IMR-90 (cell line): ENCODE data around the gene DENND1B. TPM values are rescaled to one million over a fixed set of nuclear protein-coding genes. Genes with fewer than 3 reads are reported as not detected.

ENCODE experiments used
- ATAC-seq: fragments of 200-7000 bp; cut with Tn5 transposase; 2 replicates; pipeline ENCODE4 v1.9.1; 2020; ENCODE audit warnings: low read depth, mild to moderate bottlenecking, moderate library complexity
- BruUV-seq: library from RNA; stranded (reverse); fragments of 400-500 nt; replicated peaks from 2 replicates; lab custom pipeline; 2021; lab: Mats Ljungman, UMichigan
- CTCF ChIA-PET: fragments of 300-600 bp; formaldehyde crosslinking; extraction: SDS; loops from one replicate; lab custom pipeline; 2021; ENCODE audit warnings: antibody characterized with exemption; lab: Yijun Ruan, JAX
- POLR2A ChIA-PET: fragments of 300-600 bp; sonication (Branson Sonifier 250); formaldehyde crosslinking; loops from one replicate; lab custom pipeline; 2022; ENCODE audit warnings: antibody characterized with exemption; ENCODE audit not compliant: unreplicated experiment; lab: Charles Lee
- DNase-seq: peaks from one replicate; pipeline ENCODE4 v3.0.0; 2013
- H2AFZ ChIP-seq: replicated peaks from 2 replicates; pipeline ENCODE3; 2013; ENCODE audit warnings: low read length, mild to moderate bottlenecking; ENCODE audit not compliant: poor library complexity
- H2AK5ac ChIP-seq: 2 replicates; pipeline ENCODE4 v1.6.1; 2013; ENCODE audit warnings: low read depth, low read length, inconsistent platforms
- H2AK9ac ChIP-seq: replicated peaks from 2 replicates; pipeline ENCODE3; 2013; ENCODE audit warnings: mild to moderate bottlenecking, low read depth, low read length, moderate library complexity; ENCODE audit not compliant: poor library complexity
- H2BK120ac ChIP-seq: 2 replicates; pipeline ENCODE4 v1.6.1; 2013; ENCODE audit warnings: low read depth, low read length, inconsistent platforms
- H2BK15ac ChIP-seq: 3 replicates; pipeline ENCODE4 v1.6.1; 2013; ENCODE audit warnings: low read depth, low read length, inconsistent platforms
- H2BK20ac ChIP-seq: 2 replicates; pipeline ENCODE4 v1.6.1; 2013; ENCODE audit warnings: low read depth, mild to moderate bottlenecking, inconsistent platforms, low read length, moderate library complexity
- H2BK5ac ChIP-seq: 2 replicates; pipeline ENCODE4 v1.6.1; 2013; ENCODE audit warnings: mild to moderate bottlenecking, low read depth, low read length, inconsistent platforms; ENCODE audit not compliant: poor library complexity, severe bottlenecking
- H3K14ac ChIP-seq: replicated peaks from 2 replicates; pipeline ENCODE4 v1.6.1; 2013; ENCODE audit warnings: low read depth, low read length, inconsistent platforms
- H3K18ac ChIP-seq: 2 replicates; pipeline ENCODE4 v1.6.1; 2013; ENCODE audit warnings: low read depth, low read length, control low read depth
- H3K23ac ChIP-seq: 2 replicates; pipeline ENCODE4 v1.6.1; 2013; ENCODE audit warnings: low read depth, low read length, inconsistent platforms
- H3K27ac ChIP-seq: 2 replicates; pipeline ENCODE4 v1.5.1; 2013; ENCODE audit warnings: mild to moderate bottlenecking, control low read depth, low read length; ENCODE audit not compliant: insufficient read depth
- H3K27me3 ChIP-seq: 2 replicates; pipeline ENCODE4 v1.6.1; 2013; ENCODE audit warnings: low read length; ENCODE audit not compliant: control insufficient read depth, insufficient read depth
- H3K36me3 ChIP-seq: 2 replicates; pipeline ENCODE4 v1.6.1; 2013; ENCODE audit warnings: low read length, mixed read lengths; ENCODE audit not compliant: control insufficient read depth, insufficient read depth
- H3K4ac ChIP-seq: 2 replicates; pipeline ENCODE4 v1.6.1; 2013; ENCODE audit warnings: low read depth, low read length, inconsistent platforms
- H3K4me1 ChIP-seq: 2 replicates; pipeline ENCODE4 v1.6.1; 2013; ENCODE audit warnings: low read length, mixed read lengths; ENCODE audit not compliant: control insufficient read depth, insufficient read depth
- H3K4me2 ChIP-seq: 2 replicates; pipeline ENCODE4 v1.6.1; 2013; ENCODE audit warnings: low read depth, mild to moderate bottlenecking, control low read depth, low read length, moderate library complexity
- H3K4me3 ChIP-seq: 2 replicates; pipeline ENCODE4 v1.5.1; 2013; ENCODE audit warnings: low read depth, mild to moderate bottlenecking, control low read depth, low read length, moderate library complexity; ENCODE audit not compliant: insufficient read depth
- H3K56ac ChIP-seq: 2 replicates; pipeline ENCODE4 v1.6.1; 2013; ENCODE audit warnings: low read length, inconsistent platforms; ENCODE audit not compliant: insufficient read depth; ENCODE audit errors: extremely low read depth
- H3K79me1 ChIP-seq, 2 experiments: 2 replicates each; pipeline ENCODE4 v1.6.1; 2013; ENCODE audit warnings: low read length in 2 of 2, inconsistent platforms in 1 of 2, low read depth in 1 of 2
- H3K9ac ChIP-seq: 2 replicates; pipeline ENCODE4 v1.6.1; 2013; ENCODE audit warnings: low read depth, low read length, control low read depth
- H3K9me1 ChIP-seq: 2 replicates; pipeline ENCODE4 v1.6.1; 2013; ENCODE audit warnings: low read length, inconsistent platforms; ENCODE audit not compliant: insufficient read depth
- H3K9me3 ChIP-seq: 2 replicates; pipeline ENCODE4 v1.6.1; 2013; ENCODE audit warnings: low read length; ENCODE audit not compliant: control insufficient read depth, insufficient read depth
- H4K20me1 ChIP-seq: 2 replicates; pipeline ENCODE4 v1.6.1; 2013; ENCODE audit warnings: low read length, inconsistent platforms; ENCODE audit not compliant: insufficient read depth
- H4K5ac ChIP-seq: 2 replicates; pipeline ENCODE4 v1.6.1; 2013; ENCODE audit warnings: mild to moderate bottlenecking, low read depth, low read length, control low read depth
- H4K8ac ChIP-seq, 2 experiments: 2 replicates each; pipeline ENCODE4 v1.6.1; 2013; ENCODE audit warnings: low read depth in 2 of 2, low read length in 2 of 2, control low read depth in 1 of 2, inconsistent platforms in 1 of 2
- H4K91ac ChIP-seq: 2 replicates; pipeline ENCODE4 v1.6.1; 2013; ENCODE audit warnings: low read depth, low read length, inconsistent platforms; ENCODE audit not compliant: insufficient read depth
- BHLHE40 ChIP-seq: fragments of 150-350 bp; IDR thresholded peaks from 2 replicates; pipeline ENCODE4 v1.6.1; 2016; ENCODE audit warnings: mild to moderate bottlenecking, low read depth, low read length
- CEBPB ChIP-seq: IDR thresholded peaks from 2 replicates; pipeline ENCODE4 v1.6.1; 2012; ENCODE audit warnings: low read depth, low read length, improper control_type of control experiment
- CHD1 ChIP-seq: IDR thresholded peaks from 2 replicates; pipeline ENCODE4 v1.6.1; 2012; ENCODE audit warnings: low read depth, low read length, improper control_type of control experiment
- FOS ChIP-seq: fragments of 150-350 bp; IDR thresholded peaks from 2 replicates; pipeline ENCODE4 v1.6.1; 2016; ENCODE audit warnings: low read depth, low read length
- MAFK ChIP-seq: IDR thresholded peaks from 2 replicates; pipeline ENCODE4 v1.6.1; 2012; ENCODE audit warnings: low read depth, low read length, improper control_type of control experiment
- MXI1 ChIP-seq: IDR thresholded peaks from 2 replicates; pipeline ENCODE4 v1.6.1; 2012; ENCODE audit warnings: low read depth, mild to moderate bottlenecking, low read length, moderate library complexity, borderline replicate concordance
- NFE2L2 ChIP-seq: fragments of 150-350 bp; IDR thresholded peaks from 2 replicates; pipeline ENCODE4 v1.6.1; 2016; ENCODE audit warnings: low read depth, mild to moderate bottlenecking, low read length
- POLR2A ChIP-seq: IDR thresholded peaks from 2 replicates; pipeline ENCODE4 v1.6.1; 2012; ENCODE audit warnings: mild to moderate bottlenecking, low read depth, low read length
- RAD21 ChIP-seq: IDR thresholded peaks from 2 replicates; pipeline ENCODE4 v1.6.1; 2012; ENCODE audit warnings: low read length, improper control_type of control experiment
- SMC3 ChIP-seq: fragments of 150-350 bp; IDR thresholded peaks from 2 replicates; pipeline ENCODE4 v1.6.1; 2016; ENCODE audit warnings: low read depth, mild to moderate bottlenecking, antibody characterized with exemption, low read length, moderate library complexity
- WGBS, 2 experiments: methylation state at CpG; one replicate each; pipeline versions ENCODE4 v1.1.5 to v1.1.7; 2013; ENCODE audit warnings: missing lambda C conversion rate in 2 of 2; ENCODE audit not compliant: insufficient read length in 1 of 2; ENCODE audit errors: extremely low coverage in 2 of 2; 5-methylcytosine and 5-hydroxymethylcytosine counted together
- dilution Hi-C: fragments of 300-500 bp; cut with HindIII; formaldehyde crosslinking; loops from one replicate; pipeline ENCODE4 v1.14.3; 2018; ENCODE audit warnings: low sequenced_read_pairs; ENCODE audit not compliant: unreplicated experiment
- in situ Hi-C: fragments of 300-500 bp; cut with MboI; formaldehyde crosslinking; loops from 3 replicates; pipeline ENCODE4 v1.14.3; 2019; ENCODE audit warnings: low sequenced_read_pairs, inconsistent platforms, mixed read lengths
- intact Hi-C: fragments of 100-400 bp; cut with micrococcal nuclease; formaldehyde crosslinking; loops from 2 replicates; pipeline ENCODE4 v1.10.0; 2022
- polyA plus RNA-seq, 3 experiments: library from polyadenylated mRNA; depleted of rRNA; stranded (reverse); fragments of >200 nt; gene quantifications; 2 replicates each; pipeline ENCODE4 v1.2.3, GENCODE V29; 2012; ENCODE audit warnings: low replicate concordance in 1 of 3
- total RNA-seq: library from RNA; depleted of rRNA; stranded (reverse); fragments of >200 nt; gene quantifications from 2 replicates; pipeline ENCODE4 v1.2.3, GENCODE V29; 2012
- TF ChIP-seq, protein P1 (sequence below): conservative IDR thresholded peaks from 2 replicates; pipeline ENCODE4 v1.5.1; 2012; ENCODE audit warnings: mild to moderate bottlenecking, low read depth, low read length, improper control_type of control experiment
- TF ChIP-seq, protein P2 (sequence below): fragments of 150-350 bp; IDR thresholded peaks from 2 replicates; pipeline ENCODE4 v1.6.1; 2016; ENCODE audit warnings: low read depth, mild to moderate bottlenecking, low read length, moderate library complexity, borderline replicate concordance
- TF ChIP-seq, protein P3 (sequence below): fragments of 150-350 bp; IDR thresholded peaks from 2 replicates; pipeline ENCODE4 v1.6.1; 2017; ENCODE audit warnings: mild to moderate bottlenecking, antibody characterized with exemption, low read length, low read depth

The DENND1B gene
- total and polyA plus RNA-seq, 2 of the 4 experiments (the other 2 are of a cell fraction): 4.0 to 24.2 TPM

DNA sequence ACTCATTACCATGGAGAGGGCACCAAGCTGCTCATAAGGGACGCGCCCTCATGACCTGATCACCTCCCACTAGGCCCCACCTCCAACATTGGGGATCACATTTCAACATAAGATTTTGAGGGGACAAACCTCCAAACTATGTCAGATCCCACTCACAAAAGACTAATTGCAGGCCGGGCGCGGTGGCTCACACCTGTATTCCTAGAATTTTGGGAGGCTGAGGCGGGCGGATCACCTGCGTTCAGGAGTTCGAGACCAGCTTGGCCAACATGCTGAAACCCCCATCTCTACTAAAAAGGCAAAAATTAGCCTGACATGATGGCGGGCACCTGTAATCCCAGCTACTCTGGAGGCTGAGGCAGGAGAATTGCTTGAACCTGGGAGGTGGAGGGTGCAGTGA lies 278.6 kb downstream of the DENND1B start:
- Histone ChIP-seq H4K91ac (no peak overlapping the region), H3K4me1 (no peaks in the 10 kb centered on the region), H3K4me2 (no peak overlapping the region), H3K4me3 (no peak overlapping the region), H3K36me3 (no peaks in the 10 kb centered on the region), H3K23ac (no peak overlapping the region), H3K4ac (no peak overlapping the region), H4K20me1 (no peaks in the 10 kb centered on the region), H3K18ac (no peak overlapping the region), H3K27me3 (no peaks in the 10 kb centered on the region), H4K8ac (no peak overlapping the region), H2AK9ac (no peak overlapping the region), H3K79me1 (no peaks in the 10 kb centered on the region), H2BK120ac (no peak overlapping the region), H3K9me1 (no peaks in the 10 kb centered on the region), H2AFZ (no peak overlapping the region), H2BK5ac (no peak overlapping the region), H2AK5ac (no peak overlapping the region), H3K9ac (no peak overlapping the region), H4K5ac (no peak overlapping the region), H2BK20ac (no peak overlapping the region), H3K14ac (no peak overlapping the region), H3K27ac (no peak overlapping the region), H2BK15ac (no peak overlapping the region), H3K56ac (no peak overlapping the region), H3K9me3 (no peaks in the 10 kb centered on the region)
- ChIA-PET POLR2A (no interaction called here), CTCF (no interaction called here)
- no TSS peak for BruUV-seq
- intact Hi-C loops: no loop called here
- in situ Hi-C loops: no loop called here
- WGBS, 2 experiments: no CpG with 5 or more reads among the region's 10 CpGs
- DNase-seq (no peak), ATAC-seq (no peak)
- TF ChIP-seq BHLHE40: no peak
- TF ChIP-seq, protein P1, sequence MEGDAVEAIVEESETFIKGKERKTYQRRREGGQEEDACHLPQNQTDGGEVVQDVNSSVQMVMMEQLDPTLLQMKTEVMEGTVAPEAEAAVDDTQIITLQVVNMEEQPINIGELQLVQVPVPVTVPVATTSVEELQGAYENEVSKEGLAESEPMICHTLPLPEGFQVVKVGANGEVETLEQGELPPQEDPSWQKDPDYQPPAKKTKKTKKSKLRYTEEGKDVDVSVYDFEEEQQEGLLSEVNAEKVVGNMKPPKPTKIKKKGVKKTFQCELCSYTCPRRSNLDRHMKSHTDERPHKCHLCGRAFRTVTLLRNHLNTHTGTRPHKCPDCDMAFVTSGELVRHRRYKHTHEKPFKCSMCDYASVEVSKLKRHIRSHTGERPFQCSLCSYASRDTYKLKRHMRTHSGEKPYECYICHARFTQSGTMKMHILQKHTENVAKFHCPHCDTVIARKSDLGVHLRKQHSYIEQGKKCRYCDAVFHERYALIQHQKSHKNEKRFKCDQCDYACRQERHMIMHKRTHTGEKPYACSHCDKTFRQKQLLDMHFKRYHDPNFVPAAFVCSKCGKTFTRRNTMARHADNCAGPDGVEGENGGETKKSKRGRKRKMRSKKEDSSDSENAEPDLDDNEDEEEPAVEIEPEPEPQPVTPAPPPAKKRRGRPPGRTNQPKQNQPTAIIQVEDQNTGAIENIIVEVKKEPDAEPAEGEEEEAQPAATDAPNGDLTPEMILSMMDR: no peak
- TF ChIP-seq MAFK: no peak
- no peak for TF ChIP-seq POLR2A
- TF ChIP-seq, protein P2, sequence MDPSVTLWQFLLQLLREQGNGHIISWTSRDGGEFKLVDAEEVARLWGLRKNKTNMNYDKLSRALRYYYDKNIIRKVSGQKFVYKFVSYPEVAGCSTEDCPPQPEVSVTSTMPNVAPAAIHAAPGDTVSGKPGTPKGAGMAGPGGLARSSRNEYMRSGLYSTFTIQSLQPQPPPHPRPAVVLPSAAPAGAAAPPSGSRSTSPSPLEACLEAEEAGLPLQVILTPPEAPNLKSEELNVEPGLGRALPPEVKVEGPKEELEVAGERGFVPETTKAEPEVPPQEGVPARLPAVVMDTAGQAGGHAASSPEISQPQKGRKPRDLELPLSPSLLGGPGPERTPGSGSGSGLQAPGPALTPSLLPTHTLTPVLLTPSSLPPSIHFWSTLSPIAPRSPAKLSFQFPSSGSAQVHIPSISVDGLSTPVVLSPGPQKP: no peak
- no peak for TF ChIP-seq CHD1
- TF ChIP-seq FOS: no peak
- no peak for TF ChIP-seq SMC3
- TF ChIP-seq RAD21: no peak
- TF ChIP-seq, protein P3, sequence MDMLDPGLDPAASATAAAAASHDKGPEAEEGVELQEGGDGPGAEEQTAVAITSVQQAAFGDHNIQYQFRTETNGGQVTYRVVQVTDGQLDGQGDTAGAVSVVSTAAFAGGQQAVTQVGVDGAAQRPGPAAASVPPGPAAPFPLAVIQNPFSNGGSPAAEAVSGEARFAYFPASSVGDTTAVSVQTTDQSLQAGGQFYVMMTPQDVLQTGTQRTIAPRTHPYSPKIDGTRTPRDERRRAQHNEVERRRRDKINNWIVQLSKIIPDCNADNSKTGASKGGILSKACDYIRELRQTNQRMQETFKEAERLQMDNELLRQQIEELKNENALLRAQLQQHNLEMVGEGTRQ: no peak
- TF ChIP-seq MXI1: no peak
- TF ChIP-seq CEBPB: no peak
- TF ChIP-seq NFE2L2: no peak
- dilution Hi-C loops: no loop called here
